ENCODE measurements around the gene TIGD4.

DNA sequence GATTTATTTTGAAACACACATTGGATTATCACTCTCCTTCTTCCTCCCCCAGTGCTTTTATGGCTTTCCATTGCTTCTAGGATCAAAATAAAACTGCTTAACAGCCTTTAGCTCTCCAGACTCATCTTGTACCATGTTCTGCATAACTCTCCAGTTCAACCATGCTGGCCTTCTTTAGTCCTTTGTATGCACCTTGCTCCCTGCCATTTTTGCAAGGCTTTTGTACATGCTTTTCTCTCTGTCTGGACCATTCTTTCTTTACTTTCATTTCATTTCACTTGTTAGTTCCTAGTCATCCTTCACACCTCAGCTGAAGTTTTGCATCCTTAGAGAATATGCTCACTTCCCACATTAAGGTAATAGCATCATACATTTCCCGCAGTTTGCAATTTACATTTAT lies 7.1 kb upstream of the TIGD4 start:
- no peak for TF ChIP-seq EZH2phosphoT487 (IDR thresholded peaks at IDR 0.05; ENCODE audit: low read depth)
- TF ChIP-seq, protein P1, sequence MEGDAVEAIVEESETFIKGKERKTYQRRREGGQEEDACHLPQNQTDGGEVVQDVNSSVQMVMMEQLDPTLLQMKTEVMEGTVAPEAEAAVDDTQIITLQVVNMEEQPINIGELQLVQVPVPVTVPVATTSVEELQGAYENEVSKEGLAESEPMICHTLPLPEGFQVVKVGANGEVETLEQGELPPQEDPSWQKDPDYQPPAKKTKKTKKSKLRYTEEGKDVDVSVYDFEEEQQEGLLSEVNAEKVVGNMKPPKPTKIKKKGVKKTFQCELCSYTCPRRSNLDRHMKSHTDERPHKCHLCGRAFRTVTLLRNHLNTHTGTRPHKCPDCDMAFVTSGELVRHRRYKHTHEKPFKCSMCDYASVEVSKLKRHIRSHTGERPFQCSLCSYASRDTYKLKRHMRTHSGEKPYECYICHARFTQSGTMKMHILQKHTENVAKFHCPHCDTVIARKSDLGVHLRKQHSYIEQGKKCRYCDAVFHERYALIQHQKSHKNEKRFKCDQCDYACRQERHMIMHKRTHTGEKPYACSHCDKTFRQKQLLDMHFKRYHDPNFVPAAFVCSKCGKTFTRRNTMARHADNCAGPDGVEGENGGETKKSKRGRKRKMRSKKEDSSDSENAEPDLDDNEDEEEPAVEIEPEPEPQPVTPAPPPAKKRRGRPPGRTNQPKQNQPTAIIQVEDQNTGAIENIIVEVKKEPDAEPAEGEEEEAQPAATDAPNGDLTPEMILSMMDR (IDR thresholded peaks at IDR 0.05; ENCODE audit: low read depth, low read length): no peak

All from OCI-LY3 (cell line).